Neural cell (in vitro differentiated cells): ENCODE measurements around the gene WBP11. TPM values are rescaled to one million over a fixed set of nuclear protein-coding genes. Genes with fewer than 3 reads are reported as not detected.

ENCODE experiments used
- H2AFZ ChIP-seq: fragments of 200-600, 300-800 bp; sonication (generic), shearing (Covaris generic); 2 replicates; pipeline ENCODE4 v1.6.0; 2014; ENCODE audit warnings: low read depth, mild to moderate bottlenecking, antibody characterized with exemption, low read length, moderate library complexity
- H3F3A ChIP-seq: fragments of 200-600 bp; shearing (Covaris generic); 2 replicates; pipeline ENCODE4 v1.6.1; 2016; ENCODE audit warnings: mild to moderate bottlenecking, moderate library complexity, mixed read lengths, antibody characterized with exemption, low read length; ENCODE audit not compliant: insufficient read depth, poor library complexity, severe bottlenecking
- H3K27ac ChIP-seq: fragments of 200-600, 300-800 bp; sonication (generic), shearing (Covaris generic); 2 replicates; pipeline ENCODE4 v1.5.1; 2014; ENCODE audit warnings: mild to moderate bottlenecking, low read length, moderate library complexity
- H3K27me3 ChIP-seq: fragments of 300-800, 200-600 bp; sonication (generic), shearing (Covaris generic); 2 replicates; pipeline ENCODE4 v1.6.0; 2014; ENCODE audit warnings: mild to moderate bottlenecking, low read depth, low read length, moderate library complexity; ENCODE audit not compliant: insufficient read depth
- H3K36me3 ChIP-seq: fragments of 300-800, 200-600 bp; sonication (generic), shearing (Covaris generic); 2 replicates; pipeline ENCODE4 v1.5.1; 2014; ENCODE audit warnings: mild to moderate bottlenecking, antibody characterized with exemption, low read length, moderate library complexity; ENCODE audit not compliant: insufficient read depth
- H3K4me2 ChIP-seq: fragments of 300-800, 200-600 bp; sonication (generic), shearing (Covaris generic); 2 replicates; pipeline ENCODE4 v1.6.0; 2014; ENCODE audit warnings: mild to moderate bottlenecking, low read length
- H3K4me3 ChIP-seq: fragments of 300-800, 200-600 bp; sonication (generic), shearing (Covaris generic); 2 replicates; pipeline ENCODE4 v1.5.1; 2014; ENCODE audit warnings: mild to moderate bottlenecking, low read length, moderate library complexity
- H3K79me2 ChIP-seq: fragments of 200-600 bp; shearing (Covaris generic); replicated peaks from 2 replicates; pipeline ENCODE4 v1.6.0; 2014; ENCODE audit warnings: mild to moderate bottlenecking, low read length, moderate library complexity; ENCODE audit not compliant: insufficient read depth
- H3K9ac ChIP-seq: fragments of 300-800, 200-600 bp; sonication (generic), shearing (Covaris generic); 2 replicates; pipeline ENCODE4 v1.6.1; 2016; ENCODE audit warnings: mild to moderate bottlenecking, low read length, mixed read lengths
- H3K9me2 ChIP-seq: fragments of 200-600 bp; shearing (Covaris generic); 2 replicates; pipeline ENCODE4 v1.6.1; 2016; ENCODE audit warnings: mild to moderate bottlenecking, low read length, mixed read lengths; ENCODE audit not compliant: insufficient read depth
- H3K9me3 ChIP-seq: fragments of 200-600, 300-800 bp; sonication (generic), shearing (Covaris generic); 2 replicates; pipeline ENCODE4 v1.6.1; 2016; ENCODE audit warnings: mild to moderate bottlenecking, mixed run types, low read length, moderate library complexity, mixed read lengths
- H4K20me1 ChIP-seq: fragments of 200-600 bp; shearing (Covaris generic); 2 replicates; pipeline ENCODE4 v1.6.1; 2016; ENCODE audit warnings: mild to moderate bottlenecking, mixed run types; ENCODE audit not compliant: insufficient read depth
- EP300 ChIP-seq: fragments of 450-650 bp; conservative IDR thresholded peaks from 2 replicates; pipeline ENCODE4 v1.6.1; 2014; ENCODE audit warnings: antibody characterized with exemption, mild to moderate bottlenecking, moderate library complexity; ENCODE audit not compliant: poor library complexity, severe bottlenecking
- EZH2 ChIP-seq: fragments of 200-600, 300-800 bp; shearing (Covaris generic), sonication (generic); IDR thresholded peaks from 2 replicates; pipeline ENCODE4 v1.6.1; 2014; ENCODE audit warnings: antibody characterized with exemption, low read length, borderline replicate concordance, mild to moderate bottlenecking; ENCODE audit not compliant: insufficient read depth, poor library complexity, severe bottlenecking
- MXI1 ChIP-seq: fragments of 450-650 bp; conservative IDR thresholded peaks from 2 replicates; pipeline ENCODE4 v1.6.1; 2014; ENCODE audit warnings: antibody characterized with exemption, mild to moderate bottlenecking; ENCODE audit not compliant: poor library complexity, severe bottlenecking
- POLR2AphosphoS5 ChIP-seq: IDR thresholded peaks from 2 replicates; pipeline ENCODE4 v1.6.1; 2012
- RAD21 ChIP-seq: fragments of 450-650 bp; conservative IDR thresholded peaks from 2 replicates; pipeline ENCODE4 v1.6.1; 2014; ENCODE audit warnings: antibody characterized with exemption, mild to moderate bottlenecking, moderate library complexity
- SMC3 ChIP-seq: fragments of 450-650 bp; conservative IDR thresholded peaks from 2 replicates; pipeline ENCODE4 v1.6.1; 2014; ENCODE audit warnings: antibody characterized with exemption, mild to moderate bottlenecking, moderate library complexity; ENCODE audit not compliant: poor library complexity
- TAF1 ChIP-seq: IDR thresholded peaks from 2 replicates; pipeline ENCODE4 v1.6.1; 2012; ENCODE audit warnings: low read depth
- polyA plus RNA-seq: library from polyadenylated mRNA; depleted of rRNA; stranded (reverse); fragments of >200 nt; gene quantifications from 2 replicates; pipeline ENCODE4 v1.2.3, GENCODE V29; 2014
- TF ChIP-seq, protein P1 (sequence below): fragments of 450-650 bp; IDR thresholded peaks from 2 replicates; pipeline ENCODE4 v1.5.1; 2014; ENCODE audit warnings: antibody characterized with exemption, mild to moderate bottlenecking, moderate library complexity; ENCODE audit not compliant: poor library complexity, severe bottlenecking
- TF ChIP-seq, protein P2 (sequence below): IDR thresholded peaks from 2 replicates; pipeline ENCODE4 v1.6.1; 2012; ENCODE audit warnings: borderline replicate concordance

The WBP11 gene
- polyA plus RNA-seq, 1 donor from 2014 or later = 12.9 TPM

DNA sequence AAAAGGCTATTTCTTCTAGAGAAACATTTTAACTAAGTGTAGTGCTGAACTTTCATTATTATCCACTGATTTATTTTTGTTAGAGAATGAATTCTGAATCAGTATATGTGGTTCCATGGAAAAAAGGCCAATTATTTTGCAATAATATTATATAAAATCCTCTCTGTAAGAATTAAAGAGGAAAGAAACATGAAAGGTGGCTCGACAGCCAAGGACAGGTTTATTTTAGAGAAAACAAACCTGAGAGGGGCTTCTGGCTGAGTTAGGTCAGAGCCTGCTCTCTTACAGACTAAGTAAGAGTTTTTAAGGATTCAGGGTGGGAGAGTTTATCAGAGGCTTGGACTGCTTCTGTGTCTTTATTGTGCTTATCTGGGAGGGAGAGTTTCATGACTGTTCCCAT lies 60.2 kb downstream of the WBP11 start:
- no peaks in the 10 kb centered on the region for H3K9me3 ChIP-seq
- TF ChIP-seq, protein P1, sequence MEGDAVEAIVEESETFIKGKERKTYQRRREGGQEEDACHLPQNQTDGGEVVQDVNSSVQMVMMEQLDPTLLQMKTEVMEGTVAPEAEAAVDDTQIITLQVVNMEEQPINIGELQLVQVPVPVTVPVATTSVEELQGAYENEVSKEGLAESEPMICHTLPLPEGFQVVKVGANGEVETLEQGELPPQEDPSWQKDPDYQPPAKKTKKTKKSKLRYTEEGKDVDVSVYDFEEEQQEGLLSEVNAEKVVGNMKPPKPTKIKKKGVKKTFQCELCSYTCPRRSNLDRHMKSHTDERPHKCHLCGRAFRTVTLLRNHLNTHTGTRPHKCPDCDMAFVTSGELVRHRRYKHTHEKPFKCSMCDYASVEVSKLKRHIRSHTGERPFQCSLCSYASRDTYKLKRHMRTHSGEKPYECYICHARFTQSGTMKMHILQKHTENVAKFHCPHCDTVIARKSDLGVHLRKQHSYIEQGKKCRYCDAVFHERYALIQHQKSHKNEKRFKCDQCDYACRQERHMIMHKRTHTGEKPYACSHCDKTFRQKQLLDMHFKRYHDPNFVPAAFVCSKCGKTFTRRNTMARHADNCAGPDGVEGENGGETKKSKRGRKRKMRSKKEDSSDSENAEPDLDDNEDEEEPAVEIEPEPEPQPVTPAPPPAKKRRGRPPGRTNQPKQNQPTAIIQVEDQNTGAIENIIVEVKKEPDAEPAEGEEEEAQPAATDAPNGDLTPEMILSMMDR = no peak
- TF ChIP-seq, protein P2, sequence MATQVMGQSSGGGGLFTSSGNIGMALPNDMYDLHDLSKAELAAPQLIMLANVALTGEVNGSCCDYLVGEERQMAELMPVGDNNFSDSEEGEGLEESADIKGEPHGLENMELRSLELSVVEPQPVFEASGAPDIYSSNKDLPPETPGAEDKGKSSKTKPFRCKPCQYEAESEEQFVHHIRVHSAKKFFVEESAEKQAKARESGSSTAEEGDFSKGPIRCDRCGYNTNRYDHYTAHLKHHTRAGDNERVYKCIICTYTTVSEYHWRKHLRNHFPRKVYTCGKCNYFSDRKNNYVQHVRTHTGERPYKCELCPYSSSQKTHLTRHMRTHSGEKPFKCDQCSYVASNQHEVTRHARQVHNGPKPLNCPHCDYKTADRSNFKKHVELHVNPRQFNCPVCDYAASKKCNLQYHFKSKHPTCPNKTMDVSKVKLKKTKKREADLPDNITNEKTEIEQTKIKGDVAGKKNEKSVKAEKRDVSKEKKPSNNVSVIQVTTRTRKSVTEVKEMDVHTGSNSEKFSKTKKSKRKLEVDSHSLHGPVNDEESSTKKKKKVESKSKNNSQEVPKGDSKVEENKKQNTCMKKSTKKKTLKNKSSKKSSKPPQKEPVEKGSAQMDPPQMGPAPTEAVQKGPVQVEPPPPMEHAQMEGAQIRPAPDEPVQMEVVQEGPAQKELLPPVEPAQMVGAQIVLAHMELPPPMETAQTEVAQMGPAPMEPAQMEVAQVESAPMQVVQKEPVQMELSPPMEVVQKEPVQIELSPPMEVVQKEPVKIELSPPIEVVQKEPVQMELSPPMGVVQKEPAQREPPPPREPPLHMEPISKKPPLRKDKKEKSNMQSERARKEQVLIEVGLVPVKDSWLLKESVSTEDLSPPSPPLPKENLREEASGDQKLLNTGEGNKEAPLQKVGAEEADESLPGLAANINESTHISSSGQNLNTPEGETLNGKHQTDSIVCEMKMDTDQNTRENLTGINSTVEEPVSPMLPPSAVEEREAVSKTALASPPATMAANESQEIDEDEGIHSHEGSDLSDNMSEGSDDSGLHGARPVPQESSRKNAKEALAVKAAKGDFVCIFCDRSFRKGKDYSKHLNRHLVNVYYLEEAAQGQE = no peak
- TF ChIP-seq EP300 (no peak), POLR2AphosphoS5 (no peak), RAD21 (no peak), SMC3 (no peak)
- no peaks in the 10 kb centered on the region for H3K36me3 ChIP-seq
- no peaks in the 10 kb centered on the region for H3K79me2 ChIP-seq
- no peaks in the 10 kb centered on the region for H3K27me3 ChIP-seq
- H2AFZ ChIP-seq = no peak overlapping the region
- H3K4me2 ChIP-seq = no peak overlapping the region
- H3K9me2 ChIP-seq = no peaks in the 10 kb centered on the region
- H3K4me3 ChIP-seq = no peak overlapping the region
- H3F3A ChIP-seq = no peaks in the 10 kb centered on the region
- no peaks in the 10 kb centered on the region for H4K20me1 ChIP-seq
- H3K27ac ChIP-seq = no peak overlapping the region
- no peak overlapping the region for H3K9ac ChIP-seq

DNA sequence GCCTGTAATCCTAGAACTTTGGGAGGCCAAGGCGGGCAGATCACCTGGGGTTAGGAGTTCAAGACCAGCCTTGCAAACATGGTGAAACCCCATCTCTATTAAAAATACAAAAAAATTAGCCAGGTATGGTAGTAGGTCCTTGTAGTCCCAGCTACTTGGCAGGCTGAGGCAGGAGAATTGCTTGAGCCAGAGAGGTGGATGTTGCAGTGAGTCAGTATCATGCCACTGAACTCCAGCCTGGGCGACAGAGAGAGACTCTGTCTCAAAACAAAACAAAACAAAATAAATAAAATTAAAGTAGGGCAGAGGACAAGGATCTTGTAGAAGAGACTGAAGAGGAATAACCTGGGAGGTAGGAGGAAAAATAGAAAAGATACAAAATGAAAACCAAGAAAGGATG lies 61.3 kb downstream of the WBP11 start:
- Histone ChIP-seq H3K9ac (no peak overlapping the region), H3K9me3 (no peaks in the 10 kb centered on the region)
- no peak for TF ChIP-seq SMC3
- no peak for TF ChIP-seq RAD21
- TF ChIP-seq, protein P1 = no peak
- no peak for TF ChIP-seq MXI1
- no peak for TF ChIP-seq EZH2
- TF ChIP-seq EP300 = no peak
- no peak for TF ChIP-seq POLR2AphosphoS5
- TF ChIP-seq, protein P2 = no peak
- no peak for TF ChIP-seq TAF1

More for the DNA sequence above, 61.3 kb downstream of the WBP11 start:
- H4K20me1 ChIP-seq = no peaks in the 10 kb centered on the region
- no peak overlapping the region for H3K4me2 ChIP-seq
- H3K27me3 ChIP-seq = no peaks in the 10 kb centered on the region
- no peaks in the 10 kb centered on the region for H3K9me2 ChIP-seq
- no peak overlapping the region for H2AFZ ChIP-seq
- no peaks in the 10 kb centered on the region for H3F3A ChIP-seq
- H3K27ac ChIP-seq = no peak overlapping the region
- H3K4me3 ChIP-seq = no peak overlapping the region
- no peaks in the 10 kb centered on the region for H3K79me2 ChIP-seq
- H3K36me3 ChIP-seq = no peaks in the 10 kb centered on the region
